Fibroblast of upper back skin (primary cell): Measurements from ENCODE around the gene AXL.
A peak's percentile ranks its signal among the peaks of the same experiment; 100 is the strongest.

Experiments
- DNase-seq: peaks from one replicate; pipeline ENCODE4 v3.0.0-alpha.2; 2013

The AXL gene

GRCh38 chr19:41238244-41238643 lies 19.2 kb downstream of the AXL start:
- DNase-seq, result no peak

GRCh38 chr19:41239363-41239762 lies 20.3 kb downstream of the AXL start:
- DNase-seq, result no peak

- no peak for DNase-seq
Measured at GRCh38 chr19:41239961-41240574, 21.0 kb downstream of the AXL start.

GRCh38 chr19:41241859-41242258 lies 22.8 kb downstream of the AXL start:
- DNase-seq, result no peak

- no peak for DNase-seq
Measured at GRCh38 chr19:41244117-41244516, 25.1 kb downstream of the AXL start.

- no peak for DNase-seq
Measured at GRCh38 chr19:41245843-41246242, 26.8 kb downstream of the AXL start.

GRCh38 chr19:41248895-41249294 lies 29.9 kb downstream of the AXL start:
- no peak for DNase-seq

GRCh38 chr19:41249707-41250423 lies 30.8 kb downstream of the AXL start:
- DNase-seq, result no peak

- no peak for DNase-seq
Measured at GRCh38 chr19:41253660-41254059, 34.6 kb downstream of the AXL start.

GRCh38 chr19:41255171-41255570 lies 36.1 kb downstream of the AXL start:
- no peak for DNase-seq

GRCh38 chr19:41261474-41262190 lies 42.6 kb downstream of the AXL start:
- no peak for DNase-seq

GRCh38 chr19:41263042-41263849 lies 44.2 kb downstream of the AXL start:
- no peak for DNase-seq

- peak; percentile 100 for DNase-seq
Measured at GRCh38 chr19:41263850-41264580, 45.0 kb downstream of the AXL start, which contains the start of gene HNRNPUL1. Gene HNRNPUL1 (plus strand): TSS chr19:41264372. CDS start chr19:41264504, 132 bp downstream.

GRCh38 chr19:41264581-41265394 lies 45.8 kb downstream of the AXL start:
- peak; percentile 32 for DNase-seq

GRCh38 chr19:41265395-41266153 lies 46.6 kb downstream of the AXL start:
- DNase-seq, result peak; percentile 6

- DNase-seq, result no peak
Measured at GRCh38 chr19:41269055-41269454, 50.0 kb downstream of the AXL start.

GRCh38 chr19:41269571-41269970 lies 50.5 kb downstream of the AXL start:
- no peak for DNase-seq

- DNase-seq, result no peak
Measured at GRCh38 chr19:41273076-41273475, 54.1 kb downstream of the AXL start.

- DNase-seq, result no peak
Measured at GRCh38 chr19:41274802-41275201, 55.8 kb downstream of the AXL start.

- DNase-seq, result no peak
Measured at GRCh38 chr19:41276231-41276630, 57.2 kb downstream of the AXL start.

GRCh38 chr19:41278478-41278877 lies 59.5 kb downstream of the AXL start:
- DNase-seq, result no peak
